ENCODE results near the gene PEAK1.
A peak's percentile ranks its signal among the peaks of the same experiment; 100 is the strongest.
"Not testable (repeated sequence)": the region's sequence is repeated elsewhere in the genome, so short reads cannot be mapped to it uniquely, and the experiment has no call there.

The PEAK1 gene

GRCh38 chr15:77171221-77171967 is 248.5 kb downstream of the PEAK1 start:
- DNase-seq (ENCODE audit: low read depth): no peak

- DNase-seq (ENCODE audit: low read depth): no peak
Observed at GRCh38 chr15:77168616-77169015, 251.3 kb downstream of the PEAK1 start.

GRCh38 chr15:77168141-77168540 is 251.8 kb downstream of the PEAK1 start:
- no peak for DNase-seq (ENCODE audit: low read depth)

GRCh38 chr15:77167406-77167805 is 252.5 kb downstream of the PEAK1 start:
- no peak for DNase-seq (ENCODE audit: low read depth)

GRCh38 chr15:77163781-77164384 is 256.0 kb downstream of the PEAK1 start:
- DNase-seq (ENCODE audit: low read depth): no peak

GRCh38 chr15:77162872-77163633 is 256.9 kb downstream of the PEAK1 start:
- no peak for DNase-seq (ENCODE audit: low read depth)

- no peak for DNase-seq (ENCODE audit: low read depth)
Observed at GRCh38 chr15:77160562-77161478, 259.1 kb downstream of the PEAK1 start.

GRCh38 chr15:77156000-77156399 is 263.9 kb downstream of the PEAK1 start:
- DNase-seq (ENCODE audit: low read depth): not testable (repeated sequence)

GRCh38 chr15:77148191-77148590 is 271.7 kb downstream of the PEAK1 start:
- no peak for DNase-seq (ENCODE audit: low read depth)

GRCh38 chr15:77145370-77145769 is 274.5 kb downstream of the PEAK1 start:
- DNase-seq (ENCODE audit: low read depth): no peak

GRCh38 chr15:77144492-77145070 is 275.3 kb downstream of the PEAK1 start:
- peak; percentile 98 for DNase-seq (ENCODE audit: low read depth)

GRCh38 chr15:77144026-77144425 is 275.9 kb downstream of the PEAK1 start:
- DNase-seq (ENCODE audit: low read depth): peak; percentile 42

GRCh38 chr15:77143616-77144015 is 276.3 kb downstream of the PEAK1 start:
- no peak for DNase-seq (ENCODE audit: low read depth)

- DNase-seq (ENCODE audit: low read depth): no peak
Observed at GRCh38 chr15:77143191-77143590, 276.7 kb downstream of the PEAK1 start.

- DNase-seq (ENCODE audit: low read depth): no peak
Observed at GRCh38 chr15:77140220-77140619, 279.7 kb downstream of the PEAK1 start.

GRCh38 chr15:77139312-77139711 is 280.6 kb downstream of the PEAK1 start:
- no peak for DNase-seq (ENCODE audit: low read depth)

- DNase-seq (ENCODE audit: low read depth): no peak
Observed at GRCh38 chr15:77138167-77138522, 281.8 kb downstream of the PEAK1 start.

- DNase-seq (ENCODE audit: low read depth): no peak
Observed at GRCh38 chr15:77135181-77135580, 284.7 kb downstream of the PEAK1 start.

GRCh38 chr15:77130315-77130930 is 289.5 kb downstream of the PEAK1 start:
- DNase-seq (ENCODE audit: low read depth): no peak

- DNase-seq (ENCODE audit: low read depth): no peak
Observed at GRCh38 chr15:77127626-77128025, 292.3 kb downstream of the PEAK1 start.
